Hematopoietic multipotent progenitor cell treated with erythropoietin and hydrocortisone succinate and interleukin-3 and kit ligand, for 17 days (in vitro differentiated cells): ENCODE results near the gene RTN4.
"Not testable (repeated sequence)": the region's sequence is repeated elsewhere in the genome, so short reads cannot be mapped to it uniquely, and the experiment has no call there.

Source experiments
- DNase-seq: peaks from one replicate; pipeline ENCODE4 v3.0.0-alpha.2; 2015; ENCODE audit warnings: low spot score

RTN4 gene

GRCh38 chr2:55063713-55064323 is 13.6 kb upstream of the RTN4 start:
- DNase-seq: peak; percentile 22

DNA sequence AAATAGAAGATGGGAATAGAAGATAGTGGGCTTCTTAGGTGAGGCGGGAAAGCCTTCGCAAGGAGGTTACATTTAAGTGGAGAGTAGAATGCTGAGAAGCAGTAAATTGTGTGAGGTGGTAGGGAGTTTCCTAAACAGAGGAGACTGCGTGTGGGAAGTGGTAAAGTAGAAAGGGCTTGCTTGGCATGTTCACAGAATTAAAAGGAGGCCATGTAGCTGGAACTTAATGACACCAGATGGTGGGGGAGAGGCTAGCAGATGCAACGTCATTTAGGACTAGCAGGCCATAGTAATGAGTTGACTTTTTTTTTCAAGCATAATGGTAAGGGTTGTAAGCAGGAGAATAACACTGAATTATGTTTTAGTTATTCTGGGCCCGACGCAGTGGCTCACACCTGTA is 13.0 kb upstream of the RTN4 start:
- DNase-seq: no peak

DNA sequence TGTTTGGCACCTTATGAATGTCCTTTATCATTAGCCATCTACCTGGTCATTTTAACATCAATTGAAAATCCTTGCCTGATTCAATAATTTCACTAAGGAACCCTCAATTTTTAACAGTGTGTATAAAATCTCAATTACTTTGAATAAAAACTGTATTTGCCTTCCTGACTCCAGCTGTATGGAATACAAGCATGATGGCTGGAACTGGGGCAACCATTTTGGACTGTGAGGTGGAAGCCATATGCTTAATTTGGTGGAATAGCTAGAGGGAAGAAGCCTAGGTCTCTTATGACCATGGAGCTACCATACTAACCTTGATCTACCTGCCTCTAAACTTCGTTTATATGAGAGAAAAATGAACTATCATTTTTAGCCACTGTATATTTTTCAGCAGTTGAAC is 12.5 kb upstream of the RTN4 start:
- no peak for DNase-seq

DNA sequence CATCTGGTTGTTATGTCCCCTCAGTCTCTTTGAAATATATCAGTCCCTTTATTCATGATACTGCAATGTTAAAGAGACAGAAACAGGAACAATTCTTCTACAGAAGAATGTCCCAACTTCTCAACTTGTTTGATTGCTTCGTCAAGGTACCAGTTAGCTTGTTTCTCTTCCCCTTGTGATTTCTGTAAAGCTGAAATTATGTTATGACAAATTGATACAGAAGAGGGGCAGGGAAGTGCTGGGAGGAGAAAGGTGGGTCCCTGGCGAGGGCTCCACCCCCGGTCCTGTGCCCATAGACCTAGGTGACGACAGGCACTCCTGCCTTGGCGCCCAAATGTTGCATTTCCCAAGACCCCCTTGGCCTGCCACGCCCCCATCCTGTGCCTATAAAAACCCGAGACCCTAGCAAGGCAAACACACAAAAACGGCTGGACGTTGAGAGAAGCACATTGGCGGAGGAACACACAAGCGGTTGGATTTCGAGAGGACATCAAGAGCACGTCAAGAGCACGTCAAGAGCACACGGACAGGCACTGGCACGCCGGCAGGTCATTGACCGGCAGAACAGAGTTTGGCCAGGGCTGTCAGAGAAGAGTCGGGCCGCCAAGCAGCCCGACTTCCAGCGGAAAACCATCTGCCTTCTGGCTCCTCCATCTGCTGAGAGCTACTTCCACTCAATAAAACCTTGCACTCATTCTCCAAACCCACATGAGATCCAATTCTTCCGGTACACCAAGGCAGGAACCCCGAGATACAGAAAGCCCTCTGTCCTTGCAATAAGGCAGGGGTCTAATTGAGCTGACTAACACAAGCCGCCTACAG is 11.5 kb upstream of the RTN4 start:
- DNase-seq: no peak

GRCh38 chr2:55059793-55060192 is 9.5 kb upstream of the RTN4 start:
- DNase-seq: no peak

DNA sequence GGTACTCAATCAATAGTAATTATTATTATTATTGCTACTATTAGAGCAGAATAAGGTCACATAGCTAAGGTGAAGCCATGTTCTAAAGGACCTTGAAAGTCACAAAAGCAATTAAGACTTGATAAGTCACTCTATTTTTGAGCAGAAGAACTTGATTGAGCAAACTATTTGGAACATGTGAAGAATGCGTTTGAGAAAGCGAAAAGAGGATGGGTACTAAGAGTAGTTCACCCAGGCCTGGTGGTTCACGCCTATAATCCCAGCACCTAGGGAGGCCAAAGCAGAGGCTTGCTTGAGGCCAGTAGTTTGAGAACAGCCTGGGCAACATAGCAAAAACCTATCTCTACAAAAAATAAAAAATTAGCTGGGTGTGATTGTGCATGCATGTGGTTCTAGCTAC is 7.2 kb upstream of the RTN4 start:
- DNase-seq: no peak

GRCh38 chr2:55056024-55056521 is 5.8 kb upstream of the RTN4 start:
- no peak for DNase-seq

- DNase-seq: no peak
Measured at GRCh38 chr2:55054106-55054875, 4.0 kb upstream of the RTN4 start.

GRCh38 chr2:55053225-55053624 is 3.0 kb upstream of the RTN4 start:
- not testable (repeated sequence) for DNase-seq

DNA sequence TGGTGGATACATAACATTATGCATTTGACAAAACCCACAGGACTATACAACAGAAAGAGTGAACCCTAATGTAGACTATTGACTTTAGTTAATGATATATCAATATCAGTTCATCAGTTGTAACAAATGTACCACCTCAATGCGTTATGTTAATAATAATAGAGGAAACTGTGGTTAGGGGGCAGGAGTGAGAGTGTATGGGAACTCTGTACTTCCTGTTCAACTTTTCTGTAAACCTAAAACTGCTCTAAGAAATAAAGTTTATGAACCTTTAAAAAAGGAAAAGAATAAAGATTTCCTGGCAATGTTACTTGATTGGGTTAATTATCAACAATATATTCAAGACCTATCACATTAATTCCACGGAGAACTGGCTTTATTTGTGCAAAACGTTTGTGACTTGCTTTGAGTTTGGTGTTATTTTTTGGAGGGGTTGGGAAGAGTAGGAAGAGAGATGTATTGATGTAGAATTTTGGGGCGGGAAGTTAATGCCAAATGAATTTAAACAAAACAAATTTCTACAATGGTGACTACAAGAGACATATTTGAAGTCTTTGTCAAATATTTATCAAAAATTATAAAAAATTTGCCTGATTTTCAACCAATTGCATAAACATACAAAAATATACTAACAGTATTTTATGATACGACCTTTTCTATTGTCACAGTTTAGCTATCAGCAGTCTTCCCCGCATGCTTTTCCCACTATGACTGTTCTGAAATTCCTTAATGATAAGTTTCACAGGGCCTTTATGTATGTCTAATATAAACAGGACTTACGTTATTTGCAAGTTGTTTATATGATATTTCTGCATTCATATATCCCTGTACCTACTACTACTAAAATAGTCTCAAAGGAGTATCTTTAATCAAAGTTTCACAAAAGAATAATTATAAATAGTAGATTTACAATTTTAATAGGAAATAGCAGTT is 2.1 kb upstream of the RTN4 start:
- no peak for DNase-seq

DNA sequence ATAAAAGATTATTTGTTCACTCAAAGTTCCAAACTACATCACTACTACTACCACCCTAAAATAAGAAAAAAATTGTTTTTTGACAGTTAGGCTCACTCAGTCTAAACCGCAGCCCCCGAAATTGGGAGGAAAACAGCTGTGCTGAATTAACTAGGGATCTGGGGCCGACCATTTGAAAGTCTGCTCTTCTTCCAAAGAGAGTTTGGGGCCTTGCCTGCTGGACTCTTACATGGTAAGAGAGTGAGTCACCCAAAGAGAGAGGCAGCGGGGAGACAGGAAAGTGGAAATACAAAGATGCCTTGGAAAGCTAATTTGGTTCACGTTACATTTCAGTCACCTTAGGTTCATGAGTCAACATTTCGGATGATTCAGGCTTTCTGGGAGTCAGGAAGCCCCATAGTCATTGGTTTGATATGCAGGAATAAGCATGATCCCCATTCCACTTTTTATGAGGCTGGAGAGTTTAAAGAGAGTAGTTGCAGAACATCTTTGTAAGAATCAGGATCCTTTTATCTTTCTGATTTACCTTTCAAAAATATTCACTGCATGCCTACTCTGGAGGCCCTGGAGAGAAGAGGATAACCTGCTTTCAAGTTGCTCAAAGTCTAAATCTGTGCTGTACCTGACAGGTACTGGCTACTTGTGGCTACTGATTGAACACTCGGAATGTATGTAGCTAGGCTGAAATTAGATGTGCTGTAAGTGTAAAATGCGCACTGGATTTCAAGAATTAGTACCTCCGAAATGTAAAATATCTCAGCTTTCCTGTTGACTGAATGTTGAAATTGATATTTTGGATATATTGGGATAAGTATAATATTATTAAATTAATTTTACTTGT is 995 bp upstream of the RTN4 start:
- DNase-seq: peak; percentile 75

DNA sequence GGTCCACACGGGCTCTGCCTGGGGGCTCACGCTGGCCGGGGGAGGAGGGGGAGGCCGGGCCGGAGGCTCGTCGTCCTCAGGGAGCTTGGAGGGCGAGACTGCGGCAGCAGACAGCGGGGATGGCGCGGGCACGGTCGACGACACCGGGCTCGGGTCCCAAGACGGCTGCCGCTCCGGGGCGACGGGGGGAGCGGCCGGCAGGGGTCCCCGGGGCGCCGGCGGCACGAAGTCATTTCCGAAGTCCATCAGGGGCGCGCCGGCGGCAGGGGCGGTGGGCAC is 491 bp downstream of the RTN4 start:
- no peak for DNase-seq

DNA sequence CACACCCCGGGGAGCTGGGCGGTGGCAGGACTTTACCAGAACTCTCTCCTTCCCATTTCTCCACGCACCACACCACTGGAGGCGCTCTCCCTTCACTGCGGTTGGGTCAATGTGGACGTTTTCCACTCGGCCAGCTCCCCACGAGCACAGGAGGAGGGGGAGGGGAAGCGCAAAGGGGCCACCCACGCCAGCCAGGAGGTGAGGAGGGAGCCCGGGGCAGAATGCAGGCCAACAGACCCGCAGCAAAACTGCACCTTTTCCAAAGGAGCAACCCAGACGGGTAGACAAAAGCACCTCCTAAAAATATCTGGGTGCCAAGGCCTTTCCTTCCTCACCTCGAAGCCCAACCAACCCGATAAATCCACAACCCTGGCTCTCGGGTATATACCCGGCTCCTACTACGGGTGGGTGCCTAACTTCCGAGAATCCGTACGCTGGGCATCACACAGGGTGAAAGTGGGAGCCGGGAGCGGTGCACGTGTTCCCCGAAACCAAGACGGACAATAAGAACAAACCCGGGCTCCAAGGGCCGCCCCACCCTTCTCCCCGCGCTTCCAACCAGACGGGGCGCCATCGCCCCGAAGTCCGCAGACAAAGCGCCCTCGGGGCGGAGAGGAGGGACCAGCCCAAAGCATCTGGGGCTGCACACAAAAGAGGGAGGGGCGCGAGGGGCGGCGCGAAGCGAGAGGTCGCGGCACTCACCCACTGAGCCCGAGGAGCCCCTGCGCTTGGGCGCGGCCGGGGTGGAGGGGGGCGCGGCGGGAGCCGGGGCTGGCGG is 1.0 kb downstream of the RTN4 start:
- peak; percentile 89 for DNase-seq

GRCh38 chr2:55048508-55049042 is 1.7 kb downstream of the RTN4 start:
- peak; percentile 77 for DNase-seq

GRCh38 chr2:55047677-55048299 is 2.5 kb downstream of the RTN4 start:
- DNase-seq: peak; percentile 52

DNA sequence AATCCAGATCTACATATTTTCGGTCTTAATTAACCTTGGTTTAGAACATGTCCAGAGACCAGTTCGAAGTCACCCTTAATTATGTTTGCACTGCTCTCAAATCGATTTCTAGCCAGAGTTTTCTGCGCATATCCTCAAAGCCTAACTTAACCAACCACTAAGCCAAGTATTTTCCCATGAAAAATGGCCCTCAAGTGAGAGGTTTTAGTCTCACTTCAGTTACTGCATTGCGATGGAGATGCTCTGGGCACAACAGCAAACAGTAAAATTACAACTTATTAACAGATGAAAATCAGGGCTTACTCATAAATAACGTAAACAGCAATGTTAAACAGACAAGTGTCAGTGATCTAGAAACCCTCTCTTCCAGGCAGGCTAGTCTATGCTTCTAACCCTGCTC is 4.5 kb downstream of the RTN4 start:
- no peak for DNase-seq

DNA sequence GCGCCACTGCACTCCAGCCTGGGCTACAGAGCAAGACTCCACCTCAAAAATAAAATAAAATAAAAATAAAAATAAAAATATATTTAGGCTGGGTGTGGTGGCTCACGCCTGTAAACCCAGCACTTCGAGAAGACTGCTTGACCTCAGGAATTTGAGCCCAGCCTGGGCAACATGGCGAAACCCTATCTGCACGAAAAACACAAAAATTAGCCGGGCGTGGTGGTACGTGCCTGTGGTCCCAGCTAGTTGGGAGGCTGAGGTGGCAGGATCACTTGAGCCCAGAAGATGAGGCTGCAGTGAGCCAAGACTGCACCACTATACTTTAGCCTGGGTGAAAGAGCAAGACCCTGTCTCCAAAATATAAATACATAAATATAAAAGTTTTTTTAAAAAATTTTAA is 6.4 kb downstream of the RTN4 start:
- no peak for DNase-seq

- peak; percentile 32 for DNase-seq
Measured at GRCh38 chr2:55038428-55038827, 11.8 kb downstream of the RTN4 start.

DNA sequence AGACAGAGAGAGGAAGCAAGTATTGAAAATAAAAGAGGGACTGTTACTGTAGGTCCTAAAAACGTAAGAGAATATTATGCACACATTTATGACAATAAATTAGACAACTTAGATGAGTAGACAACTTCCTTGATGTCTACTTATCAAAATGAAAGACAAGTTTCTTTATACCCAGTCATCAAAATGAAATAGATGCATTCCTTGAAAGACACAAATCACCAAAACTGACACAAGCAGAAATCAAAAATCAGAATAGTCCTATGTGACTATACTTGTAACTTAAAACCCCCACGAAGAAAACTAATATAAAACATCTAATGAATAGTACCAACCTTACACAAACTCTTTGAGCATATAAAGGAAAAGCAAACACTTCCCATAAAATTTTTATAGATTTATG is 14.5 kb downstream of the RTN4 start:
- no peak for DNase-seq

GRCh38 chr2:55033921-55034320 is 16.3 kb downstream of the RTN4 start:
- no peak for DNase-seq
